Breast epithelium (tissue), 4 donors: Measurements from ENCODE around the gene TOLLIP. TPM values are rescaled to one million over a fixed set of nuclear protein-coding genes. Genes with fewer than 3 reads are reported as not detected.

Experiments used
- DNase-seq, 2 donors: peaks; one replicate each; pipeline ENCODE4 v3.0.0-alpha.2; 2019; ENCODE audit warnings: low spot score in 2 of 2
- H3K27ac ChIP-seq, 2 donors: fragments of 200-600 bp; sonication (generic) in 1 of 2; one replicate each; pipeline ENCODE4 v1.5.1; 2016 to 2019; ENCODE audit warnings: mild to moderate bottlenecking in 1 of 2
- H3K27me3 ChIP-seq, 2 donors: fragments of 200-600 bp; sonication (generic) in 1 of 2; one replicate each; pipeline versions ENCODE4 v1.5.1 to v1.6.0; 2017 to 2019; ENCODE audit warnings: control low read depth in 1 of 2, mild to moderate bottlenecking in 1 of 2
- H3K36me3 ChIP-seq: fragments of 200-600 bp; one replicate; pipeline ENCODE4 v1.5.1; 2019
- H3K4me1 ChIP-seq, 2 donors: fragments of 200-600 bp; sonication (generic); one replicate each; pipeline ENCODE4 v1.5.1; 2016 to 2019; ENCODE audit warnings: control low read depth in 1 of 2
- H3K4me3 ChIP-seq, 3 donors: fragments of 200-600 bp; sonication (generic); 1 replicate in 2 of 3; 2 replicates in 1 of 3; pipeline ENCODE4 v1.5.1; 2016 to 2019; ENCODE audit warnings: mild to moderate bottlenecking in 3 of 3, moderate library complexity in 2 of 3
- H3K9me3 ChIP-seq, 2 donors: fragments of 200-600 bp; sonication (generic) in 1 of 2; one replicate each; pipeline ENCODE4 v1.5.1; 2016 to 2019; ENCODE audit warnings: control low read depth in 1 of 2
- CTCF ChIP-seq, 3 donors: fragments of 450-650 bp; IDR thresholded peaks; one replicate each; pipeline ENCODE4 v1.5.1; 2016 to 2017; ENCODE audit warnings: antibody characterized with exemption in 3 of 3, mild to moderate bottlenecking in 3 of 3, moderate library complexity in 3 of 3
- POLR2A ChIP-seq: fragments of 450-650 bp; IDR thresholded peaks from one replicate; pipeline ENCODE4 v1.6.1; 2016; ENCODE audit warnings: antibody characterized with exemption, mild to moderate bottlenecking, moderate library complexity
- POLR2AphosphoS5 ChIP-seq, 3 donors: sonication (generic); formaldehyde crosslinking; IDR thresholded peaks; one replicate each; pipeline ENCODE4 v1.6.1; 2017; ENCODE audit warnings: antibody characterized with exemption in 3 of 3
- intact Hi-C: fragments of 100-400 bp; cut with DNase I; formaldehyde crosslinking; loops from one replicate; pipeline ENCODE4 v1.15.1; 2023; ENCODE audit warnings: low total_unique reads
- total RNA-seq, 3 donors: library from RNA; depleted of rRNA; stranded (reverse); fragments of >200 nt; gene quantifications; one replicate each; pipeline ENCODE4 v1.1.0, GENCODE V29; 2016

The TOLLIP gene
- total RNA-seq, 3 donors from 2014 or later, result 32.8 to 47.2 (median 41.0) TPM

GRCh38 chr11:1226986-1227550, 82.4 kb downstream of the TOLLIP start:
- no peak for TF ChIP-seq POLR2AphosphoS5 (IDR thresholded peaks at IDR 0.05)
- no peak for TF ChIP-seq CTCF (IDR thresholded peaks at IDR 0.05)
- no peak for TF ChIP-seq POLR2A
- no peaks in the 10 kb centered on the region for H3K36me3 ChIP-seq
- intact Hi-C loops, result no loop called here
- no peak overlapping the region for H3K4me3 ChIP-seq
- no peak for DNase-seq
- H3K4me1 ChIP-seq, result peaks cover 0 to 4% of the 10 kb centered on the region in 2 donors
- no peak overlapping the region for H3K27ac ChIP-seq
- H3K9me3 ChIP-seq, result no peaks in the 10 kb centered on the region
- peaks cover 4 to 79% of the 10 kb centered on the region in 2 donors for H3K27me3 ChIP-seq

GRCh38 chr11:1226226-1226985, 83.0 kb downstream of the TOLLIP start:
- Histone ChIP-seq H3K27me3 (peaks cover 4 to 77% of the 10 kb centered on the region in 2 donors), H3K27ac (no peak overlapping the region), H3K4me1 (peaks cover 0 to 4% of the 10 kb centered on the region in 2 donors), H3K9me3 (no peaks in the 10 kb centered on the region), H3K4me3 (no peak overlapping the region), H3K36me3 (no peaks in the 10 kb centered on the region)
- TF ChIP-seq CTCF (IDR thresholded peaks at IDR 0.05), result no peak
- TF ChIP-seq POLR2AphosphoS5 (IDR thresholded peaks at IDR 0.05), result no peak
- TF ChIP-seq POLR2A, result no peak
- intact Hi-C loops, result no loop called here
- peak in 1 of 2 donors; percentile 50 for DNase-seq

GRCh38 chr11:1225386-1226225, 83.8 kb downstream of the TOLLIP start:
- TF ChIP-seq POLR2A, result no peak
- Histone ChIP-seq H3K27ac (peak overlapping the region; percentile 19 to 78), H3K4me1 (peaks cover 0 to 4% of the 10 kb centered on the region in 2 donors), H3K4me3 (no peak overlapping the region), H3K27me3 (peaks cover 4 to 77% of the 10 kb centered on the region in 2 donors), H3K36me3 (no peaks in the 10 kb centered on the region), H3K9me3 (no peaks in the 10 kb centered on the region)
- no peak for DNase-seq
- intact Hi-C loops, result no loop called here

- Histone ChIP-seq H3K27me3 (peaks cover 4 to 78% of the 10 kb centered on the region in 2 donors), H3K36me3 (no peaks in the 10 kb centered on the region), H3K9me3 (no peaks in the 10 kb centered on the region), H3K4me1 (peaks cover 0 to 4% of the 10 kb centered on the region in 2 donors), H3K27ac (peak overlapping the region; percentile 78 to 80), H3K4me3 (no peak overlapping the region)
- intact Hi-C loops, result no loop called here
- DNase-seq, result peak; percentile 36 to 50
- TF ChIP-seq POLR2AphosphoS5 (IDR thresholded peaks at IDR 0.05), result no peak
- TF ChIP-seq POLR2A, result no peak
- no peak for TF ChIP-seq CTCF (IDR thresholded peaks at IDR 0.05)
Observed at GRCh38 chr11:1224491-1225385, 84.7 kb downstream of the TOLLIP start.

Other genes with a start within 250 kb of the TOLLIP start
- gene MUC2, start 234.8 kb downstream of the TOLLIP start, total RNA-seq, result under 1 TPM in 1 of 3 donors, not detected in 2; 0.66 TPM
- gene MUC5AC, start 151.7 kb downstream of the TOLLIP start, total RNA-seq, result not detected
- 1 to 10 TPM in 2 of 3 donors, not detected in 1; 2.0 to 6.9 TPM for gene MUC5B, start 86.6 kb downstream of the TOLLIP start, total RNA-seq
- under 1 TPM; 0.15 to 0.80 (median 0.66) TPM for gene BRSK2, start 80.3 kb upstream of the TOLLIP start, total RNA-seq
- gene MOB2, start 177.1 kb upstream of the TOLLIP start, total RNA-seq, result 10 to 100 TPM; 36.4 to 46.1 (median 37.9) TPM